GM19043 (cell line): ENCODE measurements around the gene MYDGF.

Experiments
- ATAC-seq: cut with Tn5 transposase; IDR thresholded peaks from one replicate; pipeline ENCODE4 v1.9.1; 2021; ENCODE audit warnings: low read depth; ENCODE audit not compliant: unreplicated experiment

Gene MYDGF

GRCh38 chr19:4619668-4620294, 50.4 kb downstream of the MYDGF start:
- no peak for ATAC-seq

GRCh38 chr19:4618019-4618418, 52.1 kb downstream of the MYDGF start:
- no peak for ATAC-seq

GRCh38 chr19:4613254-4613751, 56.8 kb downstream of the MYDGF start:
- ATAC-seq, result no peak

DNA sequence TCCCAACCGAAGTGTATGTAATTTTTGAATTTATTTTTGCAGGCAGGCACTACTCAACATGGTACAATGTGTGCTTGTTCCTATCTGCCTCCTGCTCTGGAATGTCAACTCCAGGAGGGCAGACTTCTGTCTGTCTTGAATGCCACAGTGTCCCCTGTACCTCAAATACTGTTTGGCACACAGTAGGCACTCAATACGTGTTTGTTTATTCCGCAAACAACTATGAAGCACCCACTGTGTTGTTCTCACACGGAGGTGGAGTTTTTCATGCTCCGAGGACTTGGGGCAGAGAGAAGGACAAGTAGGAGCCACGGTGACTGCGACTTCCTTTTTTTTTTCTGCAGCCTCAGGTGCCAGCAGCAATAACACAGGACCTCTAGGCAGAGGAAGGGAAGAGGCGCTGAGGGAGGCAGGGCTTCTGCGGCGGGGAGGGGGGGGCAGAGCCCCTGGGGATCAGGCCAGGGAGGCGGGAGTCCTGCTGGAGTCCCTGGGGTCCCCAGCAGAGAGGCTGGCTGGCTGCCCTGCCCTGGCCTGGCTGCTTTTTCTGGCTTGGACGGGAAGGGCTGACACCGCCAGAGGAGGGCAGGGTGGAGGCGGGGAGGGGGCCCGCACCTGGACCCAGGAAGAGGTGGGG, 60.1 kb downstream of the MYDGF start:
- no peak for ATAC-seq
